Measurements from ENCODE around the gene SUPT4H1.

Gene SUPT4H1

GRCh38 chr17:58380207-58381123, 28.5 kb upstream of the SUPT4H1 start:
- no peak for DNase-seq

GRCh38 chr17:58379511-58379824, 27.5 kb upstream of the SUPT4H1 start:
- DNase-seq, result no peak

GRCh38 chr17:58378733-58379510, 26.9 kb upstream of the SUPT4H1 start:
- no peak for DNase-seq

GRCh38 chr17:58377661-58378060, 25.7 kb upstream of the SUPT4H1 start:
- DNase-seq, result no peak

- no peak for DNase-seq
Observed at GRCh38 chr17:58377093-58377601, 25.1 kb upstream of the SUPT4H1 start.

GRCh38 chr17:58376472-58377000, 24.5 kb upstream of the SUPT4H1 start:
- DNase-seq, result no peak

- no peak for DNase-seq
Observed at GRCh38 chr17:58375811-58376210, 23.8 kb upstream of the SUPT4H1 start.

- DNase-seq, result no peak
Observed at GRCh38 chr17:58375256-58375655, 23.3 kb upstream of the SUPT4H1 start.

- DNase-seq, result no peak
Observed at GRCh38 chr17:58373923-58374322, 21.9 kb upstream of the SUPT4H1 start.

GRCh38 chr17:58373003-58373402, 21.0 kb upstream of the SUPT4H1 start:
- no peak for DNase-seq

GRCh38 chr17:58371300-58371950, 19.4 kb upstream of the SUPT4H1 start:
- no peak for DNase-seq

- no peak for DNase-seq
Observed at GRCh38 chr17:58370716-58371115, 18.7 kb upstream of the SUPT4H1 start.

GRCh38 chr17:58370309-58370708, 18.3 kb upstream of the SUPT4H1 start:
- no peak for DNase-seq

- no peak for DNase-seq
Observed at GRCh38 chr17:58369214-58370031, 17.4 kb upstream of the SUPT4H1 start.

- DNase-seq, result no peak
Observed at GRCh38 chr17:58368860-58369213, 16.8 kb upstream of the SUPT4H1 start.

GRCh38 chr17:58367461-58367860, 15.5 kb upstream of the SUPT4H1 start:
- DNase-seq, result no peak

- no peak for DNase-seq
Observed at GRCh38 chr17:58365980-58366595, 14.1 kb upstream of the SUPT4H1 start.

- no peak for DNase-seq
Observed at GRCh38 chr17:58365185-58365979, 13.4 kb upstream of the SUPT4H1 start.

GRCh38 chr17:58364270-58364942, 12.4 kb upstream of the SUPT4H1 start:
- DNase-seq, result no peak

GRCh38 chr17:58363457-58364185, 11.6 kb upstream of the SUPT4H1 start:
- DNase-seq, result no peak
